ENCODE data around the gene PALD1.

The PALD1 gene

GRCh38 chr10:70558871-70559810 lies 80.6 kb downstream of the PALD1 start:
- FAIRE-seq: no peak

GRCh38 chr10:70559861-70560260 lies 81.3 kb downstream of the PALD1 start:
- FAIRE-seq: no peak

- FAIRE-seq: no peak
Observed at GRCh38 chr10:70560511-70560941, 82.0 kb downstream of the PALD1 start.

GRCh38 chr10:70561070-70561469 lies 82.5 kb downstream of the PALD1 start:
- no peak for FAIRE-seq

- FAIRE-seq: no peak
Observed at GRCh38 chr10:70561558-70561957, 83.0 kb downstream of the PALD1 start.

- no peak for FAIRE-seq
Observed at GRCh38 chr10:70562036-70562755, 83.6 kb downstream of the PALD1 start.

GRCh38 chr10:70563230-70563629 lies 84.7 kb downstream of the PALD1 start:
- no peak for FAIRE-seq

- FAIRE-seq: no peak
Observed at GRCh38 chr10:70564113-70564725, 85.7 kb downstream of the PALD1 start.

GRCh38 chr10:70564901-70565351 lies 86.4 kb downstream of the PALD1 start:
- no peak for FAIRE-seq

GRCh38 chr10:70565556-70566514 lies 87.3 kb downstream of the PALD1 start:
- no peak for FAIRE-seq

GRCh38 chr10:70566515-70567290 lies 88.1 kb downstream of the PALD1 start:
- no peak for FAIRE-seq

- FAIRE-seq: no peak
Observed at GRCh38 chr10:70567603-70568002, 89.0 kb downstream of the PALD1 start.

- FAIRE-seq: no peak
Observed at GRCh38 chr10:70568113-70568512, 89.5 kb downstream of the PALD1 start.

GRCh38 chr10:70568781-70569495 lies 90.4 kb downstream of the PALD1 start:
- no peak for FAIRE-seq

- no peak for FAIRE-seq
Observed at GRCh38 chr10:70571236-70571635, 92.7 kb downstream of the PALD1 start.

- no peak for FAIRE-seq
Observed at GRCh38 chr10:70571636-70572439, 93.3 kb downstream of the PALD1 start.

- FAIRE-seq: no peak
Observed at GRCh38 chr10:70573599-70574506, 95.3 kb downstream of the PALD1 start.

- no peak for FAIRE-seq
Observed at GRCh38 chr10:70575486-70575873, 96.9 kb downstream of the PALD1 start.
